Measurements from ENCODE around the gene AMER1.

- TF ChIP-seq CTCF (IDR thresholded peaks at IDR 0.05; ENCODE audit: low read depth, low read length) (no peak), EZH2phosphoT487 (IDR thresholded peaks at IDR 0.05; ENCODE audit: low read depth) (no peak)
Measured at GRCh38 chrX:64191281-64192010, 14.1 kb downstream of the AMER1 start.

All from OCI-LY3 (cell line).